HS-5 (cell line): Measurements from ENCODE around the gene HAGHL.

Source experiments
- DNase-seq: peaks from one replicate; pipeline ENCODE4 v3.0.0-alpha.2; 2012; ENCODE audit warnings: low read depth

The HAGHL gene

DNA sequence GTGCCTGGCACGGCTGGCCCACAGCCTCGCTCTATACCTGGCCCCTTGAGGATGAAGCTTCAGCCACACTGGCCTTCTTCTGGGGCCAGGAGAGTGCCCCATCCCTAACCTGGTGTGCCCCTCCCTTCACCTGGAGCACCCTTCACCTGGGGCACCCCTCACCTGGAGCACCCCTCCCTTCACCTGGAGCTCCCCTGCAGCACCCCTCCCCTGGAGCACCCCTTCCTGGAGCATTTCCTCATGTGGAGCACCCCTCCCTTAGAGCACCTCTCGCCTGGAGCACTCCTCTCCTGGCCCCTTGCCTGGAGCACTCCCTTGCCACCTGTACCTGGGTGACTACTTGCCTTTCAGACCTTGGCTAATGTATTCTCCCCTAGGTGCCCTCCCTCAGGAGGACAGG, 18.9 kb upstream of the HAGHL start:
- DNase-seq: no peak

DNA sequence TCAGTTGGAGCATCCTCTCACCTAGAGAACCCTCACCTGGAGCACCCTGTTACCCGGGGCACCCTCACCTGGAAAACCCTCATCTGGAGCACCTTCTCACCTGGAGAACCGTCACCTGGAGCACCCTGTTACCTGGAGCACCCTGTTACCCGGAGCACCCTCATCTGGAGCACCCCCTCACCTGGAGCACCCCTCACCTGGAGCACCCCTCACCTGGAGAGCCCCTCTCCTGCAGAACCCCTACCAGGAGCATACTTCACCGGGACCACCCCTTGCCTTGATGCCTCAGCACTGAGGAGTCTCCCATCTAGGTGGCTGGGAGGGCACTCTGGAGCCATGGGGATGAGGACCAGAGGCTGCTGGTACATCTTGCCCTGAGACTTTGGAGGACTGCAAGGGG, 17.9 kb upstream of the HAGHL start:
- DNase-seq: no peak

DNA sequence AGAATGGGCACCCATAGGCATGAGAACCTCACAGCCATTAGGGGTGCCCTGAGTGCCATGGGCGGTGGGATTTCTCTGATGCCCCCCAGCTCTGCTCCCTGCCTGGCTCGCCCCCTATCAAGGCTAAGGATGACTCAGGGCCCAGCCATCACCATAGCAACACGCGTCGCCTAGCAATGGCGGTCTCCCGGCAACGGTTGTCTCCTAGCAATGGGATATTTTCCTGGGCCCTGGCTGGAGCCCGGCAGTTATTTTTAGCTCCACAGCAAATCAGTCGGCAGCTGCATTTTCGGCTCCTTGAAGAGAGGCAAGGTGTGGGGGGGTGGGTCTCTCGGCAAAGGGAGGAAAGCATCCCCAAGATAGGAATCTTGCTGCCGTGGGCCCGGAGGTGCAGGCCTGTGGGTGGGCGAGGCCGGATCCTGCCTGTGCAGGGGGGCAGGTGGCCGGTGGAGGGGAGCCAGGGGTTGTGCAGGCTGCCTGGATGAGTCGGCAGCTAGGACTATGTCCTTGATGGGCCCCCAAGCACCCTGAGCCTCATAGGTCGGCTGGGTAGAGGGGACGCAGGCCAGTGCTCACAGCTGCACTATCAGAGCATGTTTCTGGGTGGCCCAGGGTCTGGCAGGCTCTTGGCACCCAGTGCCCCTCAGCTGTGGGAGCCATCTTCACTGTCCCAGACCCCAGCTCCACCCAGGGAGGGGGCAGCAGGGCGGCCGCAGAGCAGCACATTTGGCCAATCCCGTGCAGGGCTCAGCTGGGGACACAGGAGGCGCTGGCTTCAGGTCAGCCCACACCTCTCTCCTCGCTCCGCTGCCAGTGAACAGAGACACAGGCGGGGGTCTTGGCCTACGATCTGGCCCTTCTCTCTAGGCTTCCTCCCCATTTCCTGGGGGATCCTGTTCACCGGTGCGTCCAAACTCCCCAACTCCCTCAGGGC, 17.1 kb upstream of the HAGHL start:
- no peak for DNase-seq

DNA sequence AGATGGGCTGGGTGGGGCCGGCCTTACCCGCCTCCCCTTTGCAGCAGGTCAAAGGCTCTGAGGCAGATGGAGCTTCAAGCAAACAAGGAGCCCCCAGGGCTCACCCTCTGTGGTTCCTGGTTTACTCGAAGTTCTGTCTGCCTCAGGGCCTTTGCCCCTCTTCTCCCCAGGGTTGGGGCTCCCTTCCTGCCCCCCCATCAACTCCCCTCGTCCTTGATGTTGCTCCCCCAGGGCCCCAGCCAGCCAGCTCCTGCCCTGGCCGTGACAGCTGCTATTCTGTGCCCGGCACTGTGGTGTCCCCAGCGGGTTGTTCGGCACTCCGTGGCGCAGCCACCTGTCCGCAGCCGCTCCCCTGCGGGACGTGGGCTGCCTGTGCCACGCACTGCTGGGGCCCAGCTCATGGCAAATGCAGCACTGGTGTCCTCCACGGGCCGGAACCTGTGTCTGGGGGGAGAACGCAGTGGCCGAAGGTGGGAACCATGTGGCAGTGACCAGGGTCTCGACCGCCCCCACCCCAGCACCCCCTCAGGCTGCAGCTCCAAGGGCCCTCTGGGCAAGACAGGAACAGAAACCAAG, 16.3 kb upstream of the HAGHL start:
- DNase-seq: no peak

DNA sequence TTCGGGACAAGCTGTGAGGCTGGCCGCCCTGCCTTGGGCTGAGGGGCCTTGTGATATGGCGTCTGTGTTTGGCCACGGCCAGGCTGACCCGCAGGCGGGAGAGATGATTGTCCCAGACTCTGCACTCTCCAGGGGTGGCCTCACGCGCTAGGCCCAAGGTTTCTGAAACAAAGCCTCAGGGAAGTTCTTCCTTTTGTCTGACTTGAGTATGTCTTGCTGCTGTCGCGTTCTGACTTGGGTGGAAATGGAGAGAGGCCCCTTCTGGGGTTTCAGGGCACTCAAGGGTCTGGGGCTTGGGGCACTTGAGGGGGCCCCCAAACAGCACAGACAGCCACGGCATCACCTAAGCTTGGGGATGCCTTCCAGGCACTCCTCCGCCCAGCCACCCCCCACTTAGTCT, 15.8 kb upstream of the HAGHL start:
- DNase-seq: no peak

DNA sequence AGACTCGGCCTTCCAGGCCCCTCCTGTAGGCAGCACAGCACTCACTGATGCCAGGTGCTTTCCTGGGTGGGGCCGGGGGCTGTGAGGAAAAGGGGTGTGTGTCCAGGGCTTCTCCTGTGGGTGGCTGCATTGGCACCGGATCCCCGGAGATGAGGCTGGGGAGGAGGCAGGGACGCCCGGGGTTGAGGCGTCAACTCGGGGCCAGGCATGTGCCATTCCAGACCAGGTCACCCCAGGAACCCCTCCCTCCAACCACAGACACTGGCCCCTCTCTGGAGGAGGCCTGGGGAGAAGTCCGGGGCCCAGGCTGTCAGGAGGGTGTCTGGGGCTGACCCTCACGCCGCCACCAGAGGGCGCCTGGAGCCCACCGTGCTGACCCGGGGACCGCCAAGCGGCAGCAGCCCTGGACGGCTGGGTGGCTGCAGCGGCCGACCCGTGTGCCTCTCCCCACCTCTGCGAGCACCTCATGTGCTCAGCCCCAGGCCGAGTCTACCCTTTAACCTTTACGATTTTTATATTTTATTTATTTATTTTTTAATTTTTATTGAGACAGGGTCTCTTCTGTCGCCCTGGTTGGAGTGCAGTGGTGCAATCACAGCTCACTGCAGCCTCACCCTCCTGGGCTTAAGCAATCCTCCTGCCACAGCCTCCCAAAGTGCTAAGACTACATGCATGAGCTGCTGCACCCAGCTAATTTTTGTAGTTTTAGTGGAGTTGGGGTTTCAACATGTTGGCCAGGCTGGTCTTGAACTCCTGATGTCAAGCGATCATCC, 15.2 kb upstream of the HAGHL start:
- no peak for DNase-seq

DNA sequence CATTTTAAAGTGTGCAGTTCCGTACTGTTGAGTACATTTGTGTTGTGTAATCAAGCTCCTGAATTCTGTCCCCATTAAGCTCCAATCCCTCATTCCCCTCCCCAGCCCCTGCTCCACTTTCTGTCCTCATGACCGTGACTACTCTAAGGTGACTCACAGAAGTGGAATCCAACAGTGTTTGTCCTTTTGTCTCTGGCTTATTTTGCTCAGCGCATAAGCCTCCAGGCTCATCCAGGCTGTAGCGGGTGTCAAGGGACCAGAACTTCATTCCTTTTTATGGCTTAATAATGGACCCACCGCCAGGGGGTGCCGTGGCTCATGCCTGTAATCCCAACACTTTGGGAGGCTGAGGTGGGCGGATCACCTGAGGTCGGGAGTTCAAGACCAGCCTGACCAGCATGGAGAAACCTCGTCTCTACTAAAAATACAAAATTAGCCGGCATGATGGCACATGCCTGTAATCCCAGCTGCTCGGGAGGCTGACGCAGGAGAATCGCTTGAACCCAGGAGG, 14.1 kb upstream of the HAGHL start:
- DNase-seq: peak; percentile 95

DNA sequence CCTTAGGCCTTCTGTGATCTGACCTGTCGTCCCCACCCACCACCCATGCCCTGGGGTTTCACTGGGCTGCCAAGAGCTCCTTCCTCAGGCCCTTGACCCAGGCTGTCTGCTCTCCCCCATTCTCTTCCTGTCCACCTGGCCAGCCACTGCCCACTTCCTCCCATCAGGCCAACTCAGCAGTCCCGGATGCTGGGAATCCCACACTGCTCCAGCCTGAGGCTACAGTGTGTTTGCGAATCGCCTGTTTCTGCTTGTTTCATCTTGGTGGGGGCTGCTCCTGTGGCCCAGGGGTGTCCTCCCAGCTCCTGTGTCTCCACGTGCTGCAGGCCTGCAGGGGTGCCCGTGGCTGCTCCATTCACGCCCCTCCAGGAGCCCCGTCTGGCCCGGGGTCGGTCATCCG, 12.8 kb upstream of the HAGHL start:
- no peak for DNase-seq

DNA sequence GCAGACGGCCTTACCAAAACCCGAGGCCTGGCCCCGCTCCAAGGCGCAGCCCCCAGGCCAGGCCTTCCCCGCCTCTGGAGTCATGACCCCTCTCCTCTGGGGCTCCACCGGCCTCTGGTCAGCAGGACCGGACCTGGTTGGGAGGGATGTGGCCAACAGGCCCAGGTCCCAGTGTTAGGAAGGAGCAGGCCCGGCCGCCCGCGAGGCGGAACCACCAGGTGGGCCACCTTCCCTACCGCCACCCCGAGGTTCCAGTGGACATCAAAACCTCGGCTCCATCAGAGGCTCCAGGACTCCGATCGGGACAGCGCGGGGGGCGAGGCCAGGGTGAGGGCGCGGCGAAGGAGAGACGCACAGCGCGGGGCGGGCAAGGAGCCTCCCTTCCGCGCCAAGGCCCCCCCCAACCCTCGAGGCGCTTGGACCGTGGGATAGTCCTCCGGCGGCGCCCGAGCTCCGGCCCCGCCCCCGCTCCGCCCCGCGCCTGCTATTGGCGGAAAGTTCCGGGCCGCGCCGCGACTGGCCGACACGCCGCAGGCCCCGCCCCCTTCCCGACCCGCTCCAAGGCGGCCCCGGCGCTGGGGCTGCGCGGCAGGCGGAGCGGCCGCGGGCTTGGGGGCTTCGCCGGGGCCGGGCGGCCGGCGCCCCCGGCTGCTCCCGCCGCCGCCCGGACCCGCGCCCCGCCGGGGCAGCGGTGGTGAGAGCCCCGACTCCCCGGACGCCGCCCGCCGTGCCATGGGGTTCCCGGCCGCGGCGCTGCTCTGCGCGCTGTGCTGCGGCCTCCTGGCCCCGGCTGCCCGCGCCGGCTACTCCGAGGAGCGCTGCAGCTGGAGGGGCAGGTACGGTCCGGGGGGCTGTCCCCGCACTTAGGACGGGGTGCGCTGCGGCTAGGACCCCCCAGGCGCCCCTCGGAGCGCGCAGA, 12.1 kb upstream of the HAGHL start, which contains the start of gene METRN:
TSS of gene METRN (plus strand) at position 561 of the 919 bp plus-strand sequence. CDS start at position 733, 172 bp downstream.
- no peak for DNase-seq

DNA sequence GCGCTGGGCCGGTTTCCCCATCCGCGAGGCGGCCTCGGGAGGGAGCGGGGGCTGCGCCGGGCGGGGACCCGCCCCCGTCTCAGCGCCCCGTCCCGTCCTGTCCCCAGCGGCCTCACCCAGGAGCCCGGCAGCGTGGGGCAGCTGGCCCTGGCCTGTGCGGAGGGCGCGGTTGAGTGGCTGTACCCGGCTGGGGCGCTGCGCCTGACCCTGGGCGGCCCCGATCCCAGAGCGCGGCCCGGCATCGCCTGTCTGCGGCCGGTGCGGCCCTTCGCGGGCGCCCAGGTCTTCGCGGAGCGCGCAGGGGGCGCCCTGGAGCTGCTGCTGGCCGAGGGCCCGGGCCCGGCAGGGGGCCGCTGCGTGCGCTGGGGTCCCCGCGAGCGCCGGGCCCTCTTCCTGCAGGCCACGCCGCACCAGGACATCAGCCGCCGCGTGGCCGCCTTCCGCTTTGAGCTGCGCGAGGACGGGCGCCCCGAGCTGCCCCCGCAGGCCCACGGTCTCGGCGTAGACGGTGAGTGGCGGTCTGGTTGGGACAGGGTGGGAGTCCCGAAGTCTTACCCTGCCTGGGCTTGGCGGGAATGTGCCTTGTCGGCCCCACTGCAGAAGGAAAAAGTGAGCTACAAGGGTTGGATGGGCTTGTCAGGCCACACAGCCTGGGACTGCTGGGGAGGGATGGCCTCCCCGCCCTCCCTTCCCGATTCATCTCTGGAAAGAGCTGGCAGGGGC, 11.3 kb upstream of the HAGHL start:
- DNase-seq: no peak

DNA sequence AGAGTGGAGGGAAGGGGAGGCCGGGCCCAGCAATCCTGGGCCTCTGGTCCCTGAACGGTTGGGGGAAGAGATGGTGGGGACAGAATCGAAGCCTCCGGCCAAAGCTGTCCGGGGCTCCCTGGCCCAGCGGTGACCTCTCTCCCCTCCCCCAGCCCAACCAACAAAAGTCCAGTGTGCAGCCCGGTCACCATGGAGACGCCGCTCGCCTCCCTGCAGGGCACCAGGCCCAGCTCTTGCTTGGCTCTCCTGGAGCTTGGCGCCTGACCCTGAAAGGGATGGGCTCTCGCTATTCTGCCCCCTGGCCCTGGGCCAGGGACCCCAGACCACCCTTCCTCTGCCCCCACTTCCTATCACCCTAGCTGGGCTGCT, 10.7 kb upstream of the HAGHL start:
- no peak for DNase-seq

DNA sequence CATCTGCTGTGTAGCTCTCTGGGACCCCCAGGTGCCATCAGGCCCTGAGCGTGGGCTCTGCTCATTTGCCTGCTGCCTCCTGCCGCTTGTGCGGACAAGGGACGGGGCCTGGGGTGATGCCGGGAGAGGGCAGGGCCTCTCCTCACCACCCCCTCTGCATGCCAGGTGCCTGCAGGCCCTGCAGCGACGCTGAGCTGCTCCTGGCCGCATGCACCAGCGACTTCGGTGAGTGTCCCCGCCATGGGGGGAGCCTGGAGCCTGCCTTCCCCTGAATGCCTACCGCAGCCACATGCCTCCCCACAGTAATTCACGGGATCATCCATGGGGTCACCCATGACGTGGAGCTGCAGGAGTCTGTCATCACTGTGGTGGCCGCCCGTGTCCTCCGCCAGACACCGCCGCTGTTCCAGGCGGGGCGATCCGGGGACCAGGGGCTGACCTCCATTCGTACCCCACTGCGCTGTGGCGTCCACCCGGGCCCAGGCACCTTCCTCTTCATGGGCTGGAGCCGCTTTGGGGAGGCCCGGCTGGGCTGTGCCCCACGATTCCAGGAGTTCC, 10.1 kb upstream of the HAGHL start:
- DNase-seq: no peak

DNA sequence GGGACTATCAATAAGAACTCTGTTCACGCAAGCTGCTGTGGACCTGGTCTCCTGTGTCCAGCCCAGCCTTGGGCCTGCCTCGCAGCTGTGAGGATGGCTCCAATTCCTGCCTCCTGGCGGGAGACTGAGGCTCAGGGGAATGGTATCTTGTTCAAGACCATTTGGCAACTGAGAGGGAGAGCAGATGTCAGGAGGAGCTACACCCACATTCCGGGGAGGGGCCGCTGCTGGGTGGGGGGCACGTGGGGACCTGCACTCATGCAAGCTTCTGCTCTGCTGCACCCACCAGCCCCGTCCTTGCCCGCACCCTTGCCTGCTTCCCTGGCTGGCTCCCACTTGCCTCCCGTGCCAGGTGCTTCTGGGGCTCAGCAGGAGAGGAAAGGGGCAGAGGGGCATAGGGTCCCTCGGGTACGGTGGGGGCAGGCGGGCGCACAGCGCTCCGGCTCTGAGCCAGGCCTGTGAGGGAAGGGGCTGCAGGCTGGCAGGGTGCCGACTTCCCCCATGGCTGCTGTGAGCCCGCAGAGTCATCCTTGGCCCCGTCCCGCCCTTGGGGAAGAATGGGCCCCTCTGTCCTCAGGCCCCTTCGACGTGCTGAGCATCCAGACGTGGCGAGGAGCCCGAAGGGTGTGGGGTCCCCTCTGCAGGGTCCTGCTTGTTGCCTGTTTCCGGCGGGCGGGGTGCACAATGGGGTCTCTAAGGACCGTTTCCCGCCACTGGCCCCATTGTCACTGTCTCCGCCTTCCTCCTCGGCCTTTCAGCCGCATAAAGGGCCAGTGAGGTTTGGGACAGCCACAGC, 9.3 kb upstream of the HAGHL start:
- DNase-seq: no peak

DNA sequence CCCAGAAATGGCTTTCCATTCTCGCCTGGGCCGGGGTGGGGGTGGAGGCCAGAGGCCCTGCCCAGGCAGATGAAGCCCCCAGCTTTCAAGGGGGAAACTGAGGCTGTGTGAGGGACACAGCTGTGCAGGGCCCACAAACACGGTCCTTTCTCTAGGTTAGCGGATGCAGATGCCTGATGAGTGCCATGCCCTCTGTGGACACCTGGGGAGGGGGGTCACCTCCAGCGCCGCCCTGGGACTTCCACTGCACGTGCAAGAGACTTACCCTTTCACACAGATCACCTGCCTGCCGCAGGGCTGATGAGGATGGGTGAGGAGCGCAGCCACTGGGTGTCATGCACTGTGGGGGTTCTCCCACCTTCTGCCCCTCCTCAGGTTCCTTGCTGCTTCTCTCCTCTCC, 8.5 kb upstream of the HAGHL start:
- no peak for DNase-seq

DNA sequence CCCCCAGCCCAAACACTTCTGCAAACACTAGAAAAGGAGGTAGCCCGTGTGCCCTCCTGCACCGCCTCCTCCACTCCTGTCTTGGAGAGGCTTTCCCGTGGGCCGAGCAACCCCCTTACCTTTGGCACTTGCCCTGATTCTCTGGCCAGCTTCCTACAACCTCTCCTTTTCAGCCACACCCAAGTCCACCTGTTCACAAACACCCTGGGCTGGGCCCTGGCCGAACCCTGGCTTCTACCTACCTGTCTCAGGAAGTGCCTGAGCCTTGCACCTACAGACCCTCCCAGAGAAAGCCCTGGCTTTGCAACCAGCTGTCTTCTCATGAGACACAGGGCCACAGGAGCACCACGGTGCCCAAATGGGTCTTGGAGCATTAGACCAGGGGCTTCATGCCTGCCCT, 8.0 kb upstream of the HAGHL start:
- DNase-seq: no peak

DNA sequence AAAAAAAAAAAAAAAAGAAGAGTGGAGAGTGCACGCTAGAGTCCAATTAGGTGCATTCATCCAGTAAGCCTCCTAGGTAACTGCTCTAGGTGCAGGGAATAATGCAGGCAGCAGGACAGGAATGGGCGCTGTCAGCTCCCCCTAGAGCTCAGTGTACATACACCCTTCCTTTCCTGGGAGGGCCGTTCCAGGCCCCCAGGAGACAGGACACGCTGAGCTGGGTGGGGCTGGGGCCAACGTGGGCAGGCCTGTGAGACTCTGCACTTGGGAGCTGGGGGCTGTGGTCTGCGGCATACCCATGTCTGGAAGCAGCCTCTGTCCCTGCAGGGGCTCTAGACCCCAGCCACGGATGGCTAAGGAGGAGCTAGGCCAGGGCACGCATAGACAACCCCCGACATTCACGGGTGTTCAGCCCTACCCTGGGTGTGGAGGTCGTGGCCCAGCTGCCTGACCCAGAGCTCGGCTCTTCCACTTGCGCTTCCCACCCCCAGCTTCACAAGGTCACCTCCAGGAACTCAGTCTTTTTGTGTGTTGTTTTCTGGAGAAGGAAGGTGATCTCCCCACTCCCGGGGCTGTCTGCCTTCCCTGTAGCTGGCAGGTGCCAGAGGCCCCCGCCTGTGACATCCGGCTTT, 7.0 kb upstream of the HAGHL start:
- no peak for DNase-seq

DNA sequence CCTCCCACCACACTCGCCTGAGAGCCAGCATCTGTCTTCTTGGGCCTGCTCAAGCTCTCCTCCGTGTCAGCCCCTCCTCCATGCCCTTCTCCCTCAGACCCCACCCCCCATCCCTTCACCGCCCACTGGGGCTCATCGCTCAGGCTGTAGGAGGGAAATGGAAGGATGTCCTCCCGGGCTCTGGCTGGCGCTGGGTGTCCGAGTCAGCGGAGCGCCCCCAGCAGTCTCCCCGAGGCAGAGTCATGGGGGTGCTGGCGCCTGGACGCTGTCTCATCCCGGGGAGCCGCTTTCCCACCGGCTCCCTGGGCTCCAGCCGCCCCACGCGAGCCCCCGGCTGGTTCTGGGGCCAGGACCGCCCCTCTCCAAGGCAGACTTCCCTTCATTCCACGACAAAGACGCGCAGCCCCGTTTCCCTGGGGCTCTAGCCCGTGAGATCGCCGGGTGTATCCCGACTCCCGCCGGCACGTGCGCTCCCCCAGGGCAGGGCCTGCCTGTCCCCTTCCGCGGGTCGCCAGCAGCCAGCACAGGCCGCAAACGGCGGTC, 6.4 kb upstream of the HAGHL start:
- no peak for DNase-seq

DNA sequence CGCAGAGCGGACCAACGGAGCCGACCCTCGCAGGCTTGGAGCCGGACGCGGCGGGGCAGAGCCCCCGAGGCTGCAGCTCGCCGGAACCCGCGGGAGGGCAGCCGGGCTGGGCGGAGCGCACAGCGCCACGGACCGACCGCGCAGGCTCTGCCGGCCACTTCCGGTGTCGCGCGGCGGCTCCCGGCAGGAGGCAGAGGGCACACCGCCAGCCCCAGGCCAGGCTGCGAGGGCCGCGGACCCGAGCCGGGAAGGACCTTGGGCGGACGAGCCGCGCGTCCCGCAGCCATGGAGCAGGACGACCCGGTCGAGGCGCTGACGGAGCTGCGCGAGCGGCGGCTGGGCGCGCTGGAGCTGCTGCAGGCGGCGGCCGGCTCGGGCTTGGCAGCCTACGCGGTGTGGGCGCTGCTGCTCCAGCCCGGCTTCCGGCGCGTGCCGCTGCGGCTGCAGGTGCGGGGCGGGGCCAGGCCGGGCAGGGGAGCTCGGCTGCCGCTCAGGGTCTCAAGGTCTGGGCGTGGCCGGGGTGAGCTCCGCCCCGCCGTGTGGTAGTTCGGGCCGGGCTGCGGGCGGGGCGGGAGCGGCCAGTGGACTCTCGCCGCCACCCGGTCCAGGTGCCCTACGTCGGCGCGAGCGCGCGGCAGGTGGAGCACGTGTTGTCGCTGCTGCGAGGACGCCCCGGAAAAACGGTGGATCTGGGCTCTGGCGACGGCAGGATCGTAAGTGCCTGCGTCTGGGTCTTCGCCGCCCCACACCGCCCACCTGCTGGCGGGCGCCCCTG, 5.7 kb upstream of the HAGHL start, which contains the start of gene ANTKMT:
TSS of gene ANTKMT (plus strand) at position 157 of the 775 bp plus-strand sequence. CDS start at position 286, 129 bp downstream.
- DNase-seq: no peak
